ENCODE data around the gene KRT16.
"Not testable (repeated sequence)": the region's sequence is repeated elsewhere in the genome, so short reads cannot be mapped to it uniquely, and the experiment has no call there.

KRT16 gene

DNA sequence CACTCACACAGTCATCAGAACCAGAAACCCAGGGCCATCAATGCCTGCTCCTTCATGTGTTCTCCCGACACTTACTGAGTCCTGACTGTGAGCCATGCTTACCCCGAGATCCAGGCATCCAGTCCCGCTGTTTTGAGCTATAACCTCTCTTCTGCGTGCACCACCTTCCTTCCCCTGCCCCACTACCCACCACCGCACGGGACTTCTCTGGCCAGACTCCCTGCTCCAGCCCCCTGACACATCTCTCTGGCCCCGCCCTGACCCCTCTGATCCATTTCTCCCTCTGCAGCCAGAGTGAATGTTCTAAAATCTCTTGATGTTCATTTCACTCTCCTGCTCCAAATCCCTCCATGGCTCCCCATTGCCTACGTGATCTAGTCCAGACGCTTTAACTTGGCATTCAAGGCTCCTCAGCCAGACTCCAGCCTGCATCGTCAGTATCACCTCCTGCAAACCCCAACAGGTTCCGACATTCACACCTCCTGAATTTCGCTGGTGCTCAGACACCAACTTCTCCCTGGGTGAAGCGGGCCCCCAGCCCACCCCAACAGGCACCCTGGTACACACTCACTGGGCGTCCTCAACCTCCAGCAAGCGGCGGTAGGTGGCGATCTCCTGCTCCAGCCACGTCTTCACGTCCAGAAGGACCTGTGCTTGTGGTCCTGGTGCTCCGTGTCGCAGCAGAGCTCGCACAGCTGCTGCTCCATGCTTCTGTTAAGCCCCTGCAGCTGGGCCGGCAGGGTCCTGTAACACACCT, 14.9 kb upstream of the KRT16 start:
- H3K9me3 ChIP-seq (ENCODE audit: control insufficient read depth in 2 of 2, low read length in 2 of 2), result no peaks in the 10 kb centered on the region
- H3K27me3 ChIP-seq (ENCODE audit: control insufficient read depth in 2 of 2, insufficient read depth in 2 of 2, low read length in 2 of 2), result no peaks in the 10 kb centered on the region
- H3K36me3 ChIP-seq (ENCODE audit: control insufficient read depth in 2 of 2, insufficient read depth in 2 of 2, low read length in 2 of 2), result no peaks in the 10 kb centered on the region
- H3K4me3 ChIP-seq (ENCODE audit: low read length in 2 of 2), result no peak overlapping the region
- no peaks in the 10 kb centered on the region for H3K4me1 ChIP-seq (ENCODE audit: control insufficient read depth in 2 of 2, insufficient read depth in 2 of 2, low read length in 2 of 2)
- no peak overlapping the region for H3K9ac ChIP-seq (ENCODE audit: low read depth in 1 of 2, low read length in 2 of 2)
- H3K27ac ChIP-seq (ENCODE audit: low read depth in 2 of 2, low read length in 2 of 2), result no peak overlapping the region

DNA sequence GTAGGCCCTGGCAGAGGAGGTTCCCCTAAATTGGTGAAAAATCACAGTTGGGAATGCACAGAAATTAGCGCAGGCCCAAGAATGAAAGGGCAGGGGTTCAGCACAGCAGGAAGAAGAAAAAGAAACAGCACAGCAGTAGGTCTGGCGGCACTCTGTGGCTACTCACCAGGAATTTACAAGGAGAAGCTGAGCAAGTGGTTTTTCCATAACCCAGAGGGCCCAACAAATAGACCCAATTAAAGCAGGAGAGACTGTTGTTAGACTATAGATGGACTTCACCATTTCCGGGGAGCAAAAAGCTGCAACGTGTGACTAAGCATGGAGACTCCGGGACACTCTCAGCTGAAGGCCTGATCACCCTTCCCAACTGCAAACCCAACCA, 14.3 kb upstream of the KRT16 start:
- H3K27me3 ChIP-seq (ENCODE audit: control insufficient read depth in 2 of 2, insufficient read depth in 2 of 2, low read length in 2 of 2), result not testable (repeated sequence)

DNA sequence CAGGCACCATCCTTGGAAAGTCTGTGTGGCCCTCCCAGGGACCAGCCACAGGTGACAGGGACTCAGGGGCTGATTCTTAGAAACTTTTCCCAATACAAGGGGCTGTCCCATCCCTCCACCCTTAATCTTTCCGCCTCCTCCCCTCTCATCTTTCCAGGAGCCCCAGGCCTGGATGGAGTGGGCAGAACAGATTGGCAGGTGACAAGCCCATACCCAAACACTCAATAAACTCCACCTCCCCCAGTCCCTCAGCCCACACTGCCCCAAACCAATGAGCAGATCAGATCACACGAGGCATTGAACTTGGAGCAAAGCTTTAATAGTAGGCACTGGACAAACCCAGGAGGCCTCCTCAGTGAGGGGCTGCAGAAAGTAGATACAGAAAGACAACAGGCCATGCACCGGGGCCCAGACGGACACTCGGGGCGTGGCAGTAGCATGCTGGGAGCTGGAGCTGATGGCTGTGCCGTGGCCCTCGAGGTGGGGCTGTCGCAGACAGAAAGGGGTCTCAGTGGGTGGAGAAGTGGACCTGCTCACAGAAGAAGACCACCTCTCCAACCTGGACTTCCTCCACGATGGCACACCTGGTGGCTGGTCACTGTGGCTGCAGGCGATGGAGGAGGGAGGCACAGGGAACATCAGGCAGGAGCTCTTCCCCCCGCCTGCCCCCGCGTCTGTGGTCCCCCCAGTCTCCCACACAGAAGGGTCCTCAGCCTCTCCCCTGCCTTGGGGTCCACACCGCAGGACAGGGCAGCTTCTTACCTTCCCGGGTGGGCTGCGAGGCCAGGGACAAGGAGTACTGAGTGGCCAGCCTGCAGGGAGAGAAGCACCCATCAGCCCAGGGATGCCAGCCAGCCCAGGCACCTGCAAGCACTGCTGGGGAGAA, 13.7 kb upstream of the KRT16 start:
- H3K4me3 ChIP-seq (ENCODE audit: low read length in 2 of 2); H3K36me3 ChIP-seq (ENCODE audit: control insufficient read depth in 2 of 2, insufficient read depth in 2 of 2, low read length in 2 of 2); H3K4me1 ChIP-seq (ENCODE audit: control insufficient read depth in 2 of 2, insufficient read depth in 2 of 2, low read length in 2 of 2); H3K9me3 ChIP-seq (ENCODE audit: control insufficient read depth in 2 of 2, low read length in 2 of 2); H3K9ac ChIP-seq (ENCODE audit: low read depth in 1 of 2, low read length in 2 of 2); H3K27me3 ChIP-seq (ENCODE audit: control insufficient read depth in 2 of 2, insufficient read depth in 2 of 2, low read length in 2 of 2); H3K27ac ChIP-seq (ENCODE audit: low read depth in 2 of 2, low read length in 2 of 2): not testable (repeated sequence)

More for the DNA sequence above, 14.3 kb upstream of the KRT16 start:
- not testable (repeated sequence) for H3K27ac ChIP-seq (ENCODE audit: low read depth in 2 of 2, low read length in 2 of 2); H3K4me1 ChIP-seq (ENCODE audit: control insufficient read depth in 2 of 2, insufficient read depth in 2 of 2, low read length in 2 of 2); H3K4me3 ChIP-seq (ENCODE audit: low read length in 2 of 2); H3K9ac ChIP-seq (ENCODE audit: low read depth in 1 of 2, low read length in 2 of 2); H3K9me3 ChIP-seq (ENCODE audit: control insufficient read depth in 2 of 2, low read length in 2 of 2); H3K36me3 ChIP-seq (ENCODE audit: control insufficient read depth in 2 of 2, insufficient read depth in 2 of 2, low read length in 2 of 2)

DNA sequence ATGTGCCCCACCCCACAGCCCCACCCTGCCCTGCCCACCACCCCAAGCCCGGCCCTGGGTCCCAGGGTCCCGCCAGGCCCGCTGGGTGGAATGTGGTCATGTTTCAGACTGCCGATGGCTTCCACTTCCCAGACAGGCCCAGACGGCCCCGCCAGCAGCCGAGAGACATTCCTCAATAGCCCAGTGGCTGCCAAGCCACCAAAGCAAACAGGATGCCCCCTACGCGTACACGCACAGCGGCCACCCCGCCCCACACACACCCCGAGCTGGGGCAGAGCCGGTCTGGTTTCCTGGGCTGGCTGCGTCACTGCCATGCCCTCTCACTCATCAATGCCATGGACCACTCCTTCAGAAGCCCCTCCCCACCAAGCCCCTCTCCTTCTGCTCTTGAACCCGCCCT, 13.0 kb upstream of the KRT16 start:
- H3K9me3 ChIP-seq (ENCODE audit: control insufficient read depth in 2 of 2, low read length in 2 of 2), result no peaks in the 10 kb centered on the region
- H3K36me3 ChIP-seq (ENCODE audit: control insufficient read depth in 2 of 2, insufficient read depth in 2 of 2, low read length in 2 of 2), result no peaks in the 10 kb centered on the region
- no peak overlapping the region for H3K27ac ChIP-seq (ENCODE audit: low read depth in 2 of 2, low read length in 2 of 2)
- no peak overlapping the region for H3K4me3 ChIP-seq (ENCODE audit: low read length in 2 of 2)
- H3K9ac ChIP-seq (ENCODE audit: low read depth in 1 of 2, low read length in 2 of 2), result no peak overlapping the region
- no peaks in the 10 kb centered on the region for H3K27me3 ChIP-seq (ENCODE audit: control insufficient read depth in 2 of 2, insufficient read depth in 2 of 2, low read length in 2 of 2)
- H3K4me1 ChIP-seq (ENCODE audit: control insufficient read depth in 2 of 2, insufficient read depth in 2 of 2, low read length in 2 of 2), result no peaks in the 10 kb centered on the region

- no peaks in the 10 kb centered on the region for H3K27me3 ChIP-seq (ENCODE audit: control insufficient read depth in 2 of 2, insufficient read depth in 2 of 2, low read length in 2 of 2)
- H3K27ac ChIP-seq (ENCODE audit: low read depth in 2 of 2, low read length in 2 of 2), result no peak within 1 kb of the TSS
- no peaks in the 10 kb centered on the region for H3K36me3 ChIP-seq (ENCODE audit: control insufficient read depth in 2 of 2, insufficient read depth in 2 of 2, low read length in 2 of 2)
- H3K4me1 ChIP-seq (ENCODE audit: control insufficient read depth in 2 of 2, insufficient read depth in 2 of 2, low read length in 2 of 2), result no peaks in the 10 kb centered on the region
- no peaks in the 10 kb centered on the region for H3K9me3 ChIP-seq (ENCODE audit: control insufficient read depth in 2 of 2, low read length in 2 of 2)
- no peak within 1 kb of the TSS for H3K4me3 ChIP-seq (ENCODE audit: low read length in 2 of 2)
- no peak within 1 kb of the TSS for H3K9ac ChIP-seq (ENCODE audit: low read depth in 1 of 2, low read length in 2 of 2)
Measured at GRCh38 chr17:41624208-41625101, 11.9 kb upstream of the KRT16 start, which contains the start of gene KRT17. Gene KRT17, minus strand, starts transcription at chr17:41624575. Its CDS starts 66 bp downstream, at chr17:41624509.

GRCh38 chr17:41623184-41623861, 10.8 kb upstream of the KRT16 start:
- H3K27me3 ChIP-seq (ENCODE audit: control insufficient read depth in 2 of 2, insufficient read depth in 2 of 2, low read length in 2 of 2); H3K4me1 ChIP-seq (ENCODE audit: control insufficient read depth in 2 of 2, insufficient read depth in 2 of 2, low read length in 2 of 2); H3K4me3 ChIP-seq (ENCODE audit: low read length in 2 of 2); H3K27ac ChIP-seq (ENCODE audit: low read depth in 2 of 2, low read length in 2 of 2); H3K36me3 ChIP-seq (ENCODE audit: control insufficient read depth in 2 of 2, insufficient read depth in 2 of 2, low read length in 2 of 2); H3K9me3 ChIP-seq (ENCODE audit: control insufficient read depth in 2 of 2, low read length in 2 of 2); H3K9ac ChIP-seq (ENCODE audit: low read depth in 1 of 2, low read length in 2 of 2): not testable (repeated sequence)

DNA sequence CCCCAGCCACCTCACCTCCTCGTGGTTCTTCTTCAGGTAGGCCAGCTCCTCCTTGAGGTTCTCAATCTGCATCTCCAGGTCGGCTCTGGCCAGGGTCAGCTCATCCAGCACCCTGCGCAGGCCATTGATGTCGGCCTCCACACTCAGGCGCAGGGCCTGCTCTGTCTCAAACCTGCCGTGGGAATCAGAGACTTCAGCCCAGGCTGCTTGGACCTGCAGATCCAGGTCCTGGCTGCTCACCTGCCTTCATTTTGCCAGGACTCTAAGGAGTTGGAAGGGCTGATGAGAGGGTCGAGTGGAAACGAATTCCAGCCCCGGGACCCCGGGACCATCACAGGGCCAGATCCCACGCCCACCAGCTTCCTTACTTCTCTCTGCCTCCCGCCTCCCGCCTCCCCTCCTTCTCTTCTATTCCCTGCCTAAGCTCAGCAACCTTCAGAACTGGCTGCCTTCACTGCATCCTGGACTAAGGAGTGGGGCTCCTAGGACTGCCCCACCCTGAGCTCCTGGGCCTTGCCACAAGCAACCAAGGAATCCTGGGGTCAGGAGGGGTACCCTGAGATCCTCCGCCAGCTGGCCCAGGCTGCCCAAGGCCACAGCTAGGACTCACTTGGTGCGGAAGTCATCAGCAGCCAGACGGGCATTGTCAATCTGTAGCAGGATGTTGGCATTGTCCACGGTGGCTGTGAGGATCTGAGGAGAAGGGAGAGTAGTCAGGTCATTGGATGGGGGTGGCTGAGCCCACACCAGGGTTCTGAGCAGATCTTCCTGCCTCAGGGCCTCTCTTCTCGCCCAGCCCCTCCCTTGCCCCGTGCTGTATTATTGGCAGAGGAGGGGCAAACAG, 10.0 kb upstream of the KRT16 start:
- not testable (repeated sequence) for H3K4me1 ChIP-seq (ENCODE audit: control insufficient read depth in 2 of 2, insufficient read depth in 2 of 2, low read length in 2 of 2); H3K36me3 ChIP-seq (ENCODE audit: control insufficient read depth in 2 of 2, insufficient read depth in 2 of 2, low read length in 2 of 2); H3K4me3 ChIP-seq (ENCODE audit: low read length in 2 of 2); H3K27me3 ChIP-seq (ENCODE audit: control insufficient read depth in 2 of 2, insufficient read depth in 2 of 2, low read length in 2 of 2); H3K9me3 ChIP-seq (ENCODE audit: control insufficient read depth in 2 of 2, low read length in 2 of 2); H3K27ac ChIP-seq (ENCODE audit: low read depth in 2 of 2, low read length in 2 of 2); H3K9ac ChIP-seq (ENCODE audit: low read depth in 1 of 2, low read length in 2 of 2)

GRCh38 chr17:41621916-41622315, 9.3 kb upstream of the KRT16 start:
- no peaks in the 10 kb centered on the region for H3K4me1 ChIP-seq (ENCODE audit: control insufficient read depth in 2 of 2, insufficient read depth in 2 of 2, low read length in 2 of 2)
- no peak overlapping the region for H3K27ac ChIP-seq (ENCODE audit: low read depth in 2 of 2, low read length in 2 of 2)
- no peak overlapping the region for H3K9ac ChIP-seq (ENCODE audit: low read depth in 1 of 2, low read length in 2 of 2)
- no peaks in the 10 kb centered on the region for H3K9me3 ChIP-seq (ENCODE audit: control insufficient read depth in 2 of 2, low read length in 2 of 2)
- no peaks in the 10 kb centered on the region for H3K27me3 ChIP-seq (ENCODE audit: control insufficient read depth in 2 of 2, insufficient read depth in 2 of 2, low read length in 2 of 2)
- H3K36me3 ChIP-seq (ENCODE audit: control insufficient read depth in 2 of 2, insufficient read depth in 2 of 2, low read length in 2 of 2), result no peaks in the 10 kb centered on the region
- H3K4me3 ChIP-seq (ENCODE audit: low read length in 2 of 2), result no peak overlapping the region

- H3K9ac ChIP-seq (ENCODE audit: low read depth in 1 of 2, low read length in 2 of 2), result not testable (repeated sequence)
Measured at GRCh38 chr17:41621435-41621817, 8.9 kb upstream of the KRT16 start.

More at GRCh38 chr17:41621435-41621817, 8.9 kb upstream of the KRT16 start:
- H3K36me3 ChIP-seq (ENCODE audit: control insufficient read depth in 2 of 2, insufficient read depth in 2 of 2, low read length in 2 of 2); H3K27me3 ChIP-seq (ENCODE audit: control insufficient read depth in 2 of 2, insufficient read depth in 2 of 2, low read length in 2 of 2); H3K4me1 ChIP-seq (ENCODE audit: control insufficient read depth in 2 of 2, insufficient read depth in 2 of 2, low read length in 2 of 2); H3K9me3 ChIP-seq (ENCODE audit: control insufficient read depth in 2 of 2, low read length in 2 of 2); H3K4me3 ChIP-seq (ENCODE audit: low read length in 2 of 2); H3K27ac ChIP-seq (ENCODE audit: low read depth in 2 of 2, low read length in 2 of 2): not testable (repeated sequence)

Data from mucosa of rectum (tissue), 2 donors.